Glutamatergic neuron (in vitro differentiated cells): ENCODE data around the gene ZNF101. TPM values are rescaled to one million over a fixed set of nuclear protein-coding genes. Genes with fewer than 3 reads are reported as not detected.

Experiments
- DNase-seq: peaks from one replicate; pipeline ENCODE4 v3.0.0; 2022
- H3K27ac Mint-ChIP-seq: one replicate; pipeline ENCODE4 v1.8.0; 2020; ENCODE audit warnings: mild to moderate bottlenecking, mixed read lengths, inconsistent platforms; ENCODE audit not compliant: unreplicated experiment
- H3K27me3 Mint-ChIP-seq: one replicate; pipeline ENCODE4 v1.8.0; 2020; ENCODE audit warnings: mild to moderate bottlenecking, moderate library complexity, mixed read lengths, inconsistent platforms; ENCODE audit not compliant: unreplicated experiment
- H3K36me3 Mint-ChIP-seq: one replicate; pipeline ENCODE4 v1.8.0; 2020; ENCODE audit warnings: mild to moderate bottlenecking, mixed read lengths, inconsistent platforms; ENCODE audit not compliant: unreplicated experiment
- H3K4me1 Mint-ChIP-seq: one replicate; pipeline ENCODE4 v1.8.0; 2020; ENCODE audit warnings: mild to moderate bottlenecking, low read depth, mixed read lengths, inconsistent platforms; ENCODE audit not compliant: unreplicated experiment
- H3K4me3 Mint-ChIP-seq: one replicate; pipeline ENCODE4 v1.8.0; 2020; ENCODE audit warnings: mild to moderate bottlenecking, mixed read lengths, inconsistent platforms; ENCODE audit not compliant: unreplicated experiment
- H3K9me3 Mint-ChIP-seq: one replicate; pipeline ENCODE4 v1.8.0; 2020; ENCODE audit warnings: mild to moderate bottlenecking, moderate library complexity, mixed read lengths, inconsistent platforms; ENCODE audit not compliant: unreplicated experiment
- CTCF ChIP-seq: fragments of 200-600 bp; sonication (generic); IDR thresholded peaks from one replicate; pipeline ENCODE4 v1.5.0; 2021; ENCODE audit not compliant: partially characterized antibody, unreplicated experiment
- total RNA-seq: library from RNA; stranded (reverse); fragmentation: NEBNext Ultra II Directional; extraction: Animal tissue kit (Norgen Biotek cat#: 25700); gene quantifications from one replicate; pipeline ENCODE4 v1.2.1, GENCODE V29; 2021; ENCODE audit not compliant: unreplicated experiment

ZNF101 gene
- total RNA-seq, 1 donor from 2014 or later = 8.0 TPM

DNA sequence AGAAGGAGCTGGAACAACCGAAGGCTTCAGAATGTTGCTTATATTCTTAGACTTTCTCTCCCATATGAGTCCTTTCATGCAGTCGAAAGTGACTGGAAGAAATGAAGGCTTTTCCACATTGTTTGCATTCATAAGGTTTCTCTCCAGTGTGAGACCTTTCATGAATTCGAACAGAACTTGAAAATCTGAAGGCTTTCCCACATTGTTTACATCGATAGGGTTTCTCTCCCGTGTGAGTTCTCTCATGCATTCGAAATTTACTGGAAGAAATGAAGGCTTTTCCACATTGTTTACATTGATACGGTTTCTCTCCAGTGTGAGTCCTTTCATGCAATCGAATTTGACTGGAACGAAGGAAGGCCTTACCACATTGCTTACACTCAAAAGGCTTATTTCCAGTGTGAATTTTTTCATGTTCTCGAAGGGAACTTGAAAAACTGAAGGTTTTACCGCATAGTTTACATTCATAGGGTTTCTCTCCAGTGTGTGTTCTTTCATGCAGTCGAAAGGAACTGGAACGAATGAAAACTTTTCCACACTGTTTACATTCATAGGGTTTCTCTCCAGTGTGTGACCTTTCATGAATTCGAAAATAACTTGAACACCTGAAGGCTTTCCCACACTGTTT lies 42.8 kb downstream of the ZNF101 start:
- peaks cover 10% of the 10 kb centered on the region for H3K27me3 Mint-ChIP-seq
- H3K4me3 Mint-ChIP-seq = no peak overlapping the region
- no peak for TF ChIP-seq CTCF
- H3K36me3 Mint-ChIP-seq = peaks cover 86% of the 10 kb centered on the region
- no peak for DNase-seq
- no peaks in the 10 kb centered on the region for H3K4me1 Mint-ChIP-seq
- peaks cover 54% of the 10 kb centered on the region for H3K9me3 Mint-ChIP-seq
- no peak overlapping the region for H3K27ac Mint-ChIP-seq

DNA sequence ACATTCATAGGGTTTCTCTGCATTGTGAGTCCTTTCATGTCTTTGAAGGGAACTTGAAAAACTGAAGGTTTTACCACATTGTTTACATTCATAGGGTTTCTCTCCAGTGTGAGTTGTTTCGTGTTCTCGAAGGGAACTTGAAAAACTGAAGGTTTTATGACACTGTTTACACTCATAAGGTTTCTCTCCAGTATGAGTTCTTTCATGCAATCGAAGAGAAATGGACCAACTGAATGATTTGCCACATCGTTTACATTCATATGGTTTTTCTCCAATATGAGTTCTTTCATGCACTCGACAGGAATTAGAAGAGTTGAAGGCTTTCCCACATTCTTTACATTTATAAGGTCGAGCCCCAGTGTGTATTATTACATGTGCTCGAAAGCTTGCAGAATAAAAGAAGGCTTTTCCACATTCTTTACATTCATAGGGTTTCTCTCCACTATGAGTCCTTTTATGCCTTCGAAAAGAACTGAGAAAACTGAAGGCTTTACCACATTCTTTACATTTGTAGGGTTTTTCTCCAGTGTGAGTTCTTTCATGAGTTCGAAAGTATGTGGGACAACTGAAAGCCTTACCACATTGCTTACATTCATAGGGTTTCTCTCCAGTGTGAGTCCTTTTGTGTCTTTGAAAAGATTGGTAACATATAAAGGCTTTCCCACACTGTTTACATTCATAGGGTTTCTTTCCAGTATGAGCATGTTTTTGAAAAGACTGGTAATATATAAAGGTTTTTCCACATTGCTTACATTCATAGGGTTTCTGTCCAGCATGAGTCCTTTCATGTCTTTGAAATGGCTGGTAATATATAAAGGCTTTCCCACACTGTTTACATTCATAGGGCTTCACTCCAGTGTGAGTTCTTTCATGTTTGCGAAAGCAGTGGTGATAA lies 43.5 kb downstream of the ZNF101 start:
- TF ChIP-seq CTCF = no peak
- peaks cover 54% of the 10 kb centered on the region for H3K9me3 Mint-ChIP-seq
- no peak overlapping the region for H3K27ac Mint-ChIP-seq
- no peaks in the 10 kb centered on the region for H3K4me1 Mint-ChIP-seq
- H3K27me3 Mint-ChIP-seq = peaks cover 8% of the 10 kb centered on the region
- no peak for DNase-seq
- H3K36me3 Mint-ChIP-seq = peaks cover 90% of the 10 kb centered on the region
- H3K4me3 Mint-ChIP-seq = no peak overlapping the region

- Mint-ChIP-seq H3K9me3 (peaks cover 30% of the 10 kb centered on the region), H3K4me1 (no peaks in the 10 kb centered on the region), H3K36me3 (peaks cover 68% of the 10 kb centered on the region), H3K27ac (no peak overlapping the region), H3K4me3 (no peak overlapping the region), H3K27me3 (no peaks in the 10 kb centered on the region)
- no peak for TF ChIP-seq CTCF
- DNase-seq = no peak
Observed at GRCh38 chr19:19719798-19720197, 51.2 kb downstream of the ZNF101 start.

GRCh38 chr19:19721896-19722295 lies 53.3 kb downstream of the ZNF101 start:
- H3K9me3 Mint-ChIP-seq = peaks cover 18% of the 10 kb centered on the region
- H3K27ac Mint-ChIP-seq = no peak overlapping the region
- H3K4me3 Mint-ChIP-seq = no peak overlapping the region
- no peaks in the 10 kb centered on the region for H3K4me1 Mint-ChIP-seq
- H3K36me3 Mint-ChIP-seq = peaks cover 50% of the 10 kb centered on the region
- no peak for DNase-seq
- no peak for TF ChIP-seq CTCF
- H3K27me3 Mint-ChIP-seq = no peaks in the 10 kb centered on the region
